DOHH2 (cell line): ENCODE results near the gene A1BG.

ENCODE experiments used
- CTCF ChIP-seq: fragments of 200-600 bp; sonication (generic); IDR thresholded peaks from one replicate; pipeline ENCODE4 v1.5.1; 2014; ENCODE audit warnings: antibody characterized with exemption, mild to moderate bottlenecking, low read depth, low read length; ENCODE audit not compliant: poor library complexity, severe bottlenecking
- EZH2phosphoT487 ChIP-seq: fragments of 200-600 bp; sonication (generic); IDR thresholded peaks from 2 replicates; pipeline ENCODE4 v1.6.1; 2017; ENCODE audit warnings: borderline replicate concordance, mild to moderate bottlenecking, antibody characterized with exemption, low read length, moderate library complexity, mixed read lengths

- TF ChIP-seq CTCF, result no peak
- no peak for TF ChIP-seq EZH2phosphoT487
Measured at GRCh38 chr19:58315580-58315979, 37.7 kb downstream of the A1BG start.
